ENCODE measurements around the gene HOXA7.

Gene HOXA7

GRCh38 chr7:27146491-27147198 lies 9.8 kb downstream of the HOXA7 start:
- no peak for TF ChIP-seq JUND (IDR thresholded peaks at IDR 0.05; ENCODE audit: low read depth)
- no peak for DNase-seq (ENCODE audit: low read depth in 1 of 2, low spot score in 1 of 2)
- in situ Hi-C loops (cut with HindIII; ENCODE audit: low pct_unique_long_range_greater_than_20kb, low sequenced_read_pairs): no loop called here

DNA sequence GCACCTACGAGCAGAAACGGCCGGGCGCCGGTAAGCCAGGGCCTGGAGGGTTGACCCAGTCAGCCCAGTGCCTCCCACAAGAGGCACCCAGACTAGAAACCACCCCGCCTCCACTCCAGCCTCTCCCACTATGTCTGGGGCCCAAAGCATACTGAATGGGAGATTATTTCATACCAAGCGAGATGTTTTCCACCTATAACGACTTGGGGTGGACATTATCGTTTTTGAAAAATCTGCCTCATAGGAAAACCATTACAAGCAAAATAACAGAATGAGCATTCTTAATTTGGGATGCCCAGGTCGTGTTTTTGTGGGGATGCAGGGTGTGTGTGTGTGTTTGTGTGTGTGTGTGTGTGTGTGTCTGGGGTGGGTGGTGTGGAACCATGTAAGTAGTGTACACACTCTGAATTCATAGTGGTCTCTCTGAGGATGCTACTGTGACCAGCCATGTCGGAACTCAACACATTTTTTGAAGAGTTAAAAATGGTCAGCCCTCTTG lies 10.5 kb downstream of the HOXA7 start:
- no peak for DNase-seq (ENCODE audit: low read depth in 1 of 2, low spot score in 1 of 2)
- no peak for TF ChIP-seq JUND (IDR thresholded peaks at IDR 0.05; ENCODE audit: low read depth)
- in situ Hi-C loops (cut with HindIII; ENCODE audit: low pct_unique_long_range_greater_than_20kb, low sequenced_read_pairs): no loop called here

- TF ChIP-seq JUND (IDR thresholded peaks at IDR 0.05; ENCODE audit: low read depth): no peak
- in situ Hi-C loops (cut with HindIII; ENCODE audit: low pct_unique_long_range_greater_than_20kb, low sequenced_read_pairs): no loop called here
- DNase-seq (ENCODE audit: low read depth in 1 of 2, low spot score in 1 of 2): no peak
These were observed 11.1 kb downstream of the HOXA7 start for GRCh38 chr7:27145165-27145913.

DNA sequence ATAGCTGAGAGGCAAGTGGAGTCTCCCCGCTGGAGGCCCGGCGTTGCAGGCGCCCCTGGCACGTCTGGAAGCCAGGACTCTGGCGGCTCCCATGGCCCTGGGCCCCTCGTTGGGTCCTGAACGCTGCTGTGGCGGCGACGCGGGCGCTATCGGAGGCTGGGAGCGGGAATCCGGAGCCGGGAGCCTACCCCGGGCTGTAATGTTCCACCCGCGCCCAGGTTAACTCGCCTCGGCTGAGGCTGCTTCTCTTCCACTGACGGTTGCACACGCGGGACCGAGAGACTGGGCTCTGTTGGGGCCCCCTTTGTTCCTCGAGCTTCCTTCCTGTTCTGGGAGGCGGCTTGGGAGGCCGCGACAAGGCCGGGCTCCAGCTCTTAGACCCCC lies 11.7 kb downstream of the HOXA7 start:
- TF ChIP-seq JUND (IDR thresholded peaks at IDR 0.05; ENCODE audit: low read depth): no peak
- no peak for DNase-seq (ENCODE audit: low read depth in 1 of 2, low spot score in 1 of 2)
- in situ Hi-C loops (cut with HindIII; ENCODE audit: low pct_unique_long_range_greater_than_20kb, low sequenced_read_pairs): no loop called here

DNA sequence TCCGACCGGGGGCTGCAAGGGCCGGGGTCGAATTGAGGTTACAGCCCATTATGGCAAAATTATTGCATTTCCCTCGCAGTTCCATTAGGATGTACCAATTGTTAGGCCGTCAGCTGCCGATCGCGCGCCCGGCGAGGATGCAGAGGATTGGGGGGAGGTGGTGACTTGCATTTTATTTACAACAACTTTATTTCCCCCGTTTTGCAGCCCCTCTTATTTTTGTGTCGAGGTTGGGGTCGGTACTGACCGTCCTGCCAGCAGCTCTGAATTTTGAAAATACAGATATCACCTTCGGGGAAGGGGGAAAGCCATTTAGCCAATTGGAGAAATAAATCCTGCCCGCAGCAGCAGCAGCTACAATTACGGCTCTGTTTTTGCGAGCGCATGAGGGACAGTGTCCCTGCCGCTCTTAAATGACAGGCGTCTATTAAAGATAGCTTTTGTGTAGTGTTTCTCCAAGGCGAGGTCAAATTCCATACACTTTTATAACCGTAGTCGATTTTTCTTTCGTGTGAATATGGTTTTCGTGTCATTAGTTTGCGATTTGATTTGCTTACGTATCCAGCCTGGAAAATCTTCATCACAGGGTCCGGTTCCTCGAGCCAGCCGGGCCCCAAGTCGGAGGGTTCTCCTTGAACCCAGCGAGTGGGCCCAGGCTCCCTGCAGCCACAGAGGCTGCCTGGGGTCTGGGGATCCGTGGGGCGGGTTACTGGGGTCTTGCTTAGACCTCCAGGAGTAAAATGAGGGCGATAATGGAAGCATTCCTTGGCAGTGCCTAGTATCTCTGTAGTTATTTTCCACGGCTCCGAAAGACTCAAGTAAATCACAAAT lies 12.3 kb downstream of the HOXA7 start:
- no peak for DNase-seq (ENCODE audit: low read depth in 1 of 2, low spot score in 1 of 2)
- in situ Hi-C loops (cut with HindIII; ENCODE audit: low pct_unique_long_range_greater_than_20kb, low sequenced_read_pairs): no loop called here
- TF ChIP-seq JUND (IDR thresholded peaks at IDR 0.05; ENCODE audit: low read depth): no peak

DNA sequence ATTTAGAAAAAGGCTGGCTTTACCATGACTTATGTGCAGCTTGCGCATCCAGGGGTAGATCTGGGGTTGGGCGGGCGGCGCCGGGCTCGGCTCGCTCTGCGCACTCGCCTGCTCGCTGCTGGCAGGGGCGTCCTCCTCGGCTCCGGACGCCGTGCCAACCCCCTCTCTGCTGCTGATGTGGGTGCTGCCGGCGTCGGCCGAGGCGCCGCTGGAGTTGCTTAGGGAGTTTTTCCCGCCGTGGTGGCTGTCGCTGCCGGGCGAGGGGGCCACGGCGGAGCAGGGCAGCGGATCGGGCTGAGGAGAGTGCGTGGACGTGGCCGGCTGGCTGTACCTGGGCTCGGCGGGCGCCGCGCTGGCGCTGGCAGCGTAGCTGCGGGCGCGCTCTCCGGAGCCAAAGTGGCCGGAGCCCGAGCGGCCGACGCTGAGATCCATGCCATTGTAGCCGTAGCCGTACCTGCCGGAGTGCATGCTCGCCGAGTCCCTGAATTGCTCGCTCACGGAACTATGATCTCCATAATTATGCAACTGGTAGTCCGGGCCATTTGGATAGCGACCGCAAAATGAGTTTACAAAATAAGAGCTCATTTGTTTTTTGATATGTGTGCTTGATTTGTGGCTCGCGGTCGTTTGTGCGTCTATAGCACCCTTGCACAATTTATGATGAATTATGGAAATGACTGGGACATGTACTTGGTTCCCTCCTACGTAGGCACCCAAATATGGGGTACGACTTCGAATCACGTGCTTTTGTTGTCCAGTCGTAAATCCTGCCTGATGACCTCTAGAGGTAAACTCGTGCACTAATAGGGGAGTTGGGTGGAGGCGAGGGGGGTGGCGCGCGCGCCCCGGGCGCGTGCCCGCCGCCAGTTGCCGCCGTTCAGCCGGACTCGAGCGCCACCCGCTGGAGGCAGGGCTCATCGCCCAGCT lies 13.2 kb downstream of the HOXA7 start, which contains the start of gene HOXA5:
Gene HOXA5, minus strand, starts transcription at position 659 of the 927 bp plus-strand sequence. Its CDS starts 74 bp downstream, at position 585.
- TF ChIP-seq JUND (IDR thresholded peaks at IDR 0.05; ENCODE audit: low read depth): no peak
- in situ Hi-C loops (cut with HindIII; ENCODE audit: low pct_unique_long_range_greater_than_20kb, low sequenced_read_pairs): no loop called here
- DNase-seq (ENCODE audit: low read depth in 1 of 2, low spot score in 1 of 2): no peak

- DNase-seq (ENCODE audit: low read depth in 1 of 2, low spot score in 1 of 2): no peak
- no peak for TF ChIP-seq JUND (IDR thresholded peaks at IDR 0.05; ENCODE audit: low read depth)
These were observed 13.9 kb downstream of the HOXA7 start for GRCh38 chr7:27142580-27143022.

GRCh38 chr7:27141923-27142579 lies 14.4 kb downstream of the HOXA7 start:
- in situ Hi-C loops (cut with HindIII; ENCODE audit: low pct_unique_long_range_greater_than_20kb, low sequenced_read_pairs): no loop called here
- TF ChIP-seq JUND (IDR thresholded peaks at IDR 0.05; ENCODE audit: low read depth): no peak

More at GRCh38 chr7:27142580-27143022, 13.9 kb downstream of the HOXA7 start:
- in situ Hi-C loops (cut with HindIII; ENCODE audit: low pct_unique_long_range_greater_than_20kb, low sequenced_read_pairs): no loop called here

DNA sequence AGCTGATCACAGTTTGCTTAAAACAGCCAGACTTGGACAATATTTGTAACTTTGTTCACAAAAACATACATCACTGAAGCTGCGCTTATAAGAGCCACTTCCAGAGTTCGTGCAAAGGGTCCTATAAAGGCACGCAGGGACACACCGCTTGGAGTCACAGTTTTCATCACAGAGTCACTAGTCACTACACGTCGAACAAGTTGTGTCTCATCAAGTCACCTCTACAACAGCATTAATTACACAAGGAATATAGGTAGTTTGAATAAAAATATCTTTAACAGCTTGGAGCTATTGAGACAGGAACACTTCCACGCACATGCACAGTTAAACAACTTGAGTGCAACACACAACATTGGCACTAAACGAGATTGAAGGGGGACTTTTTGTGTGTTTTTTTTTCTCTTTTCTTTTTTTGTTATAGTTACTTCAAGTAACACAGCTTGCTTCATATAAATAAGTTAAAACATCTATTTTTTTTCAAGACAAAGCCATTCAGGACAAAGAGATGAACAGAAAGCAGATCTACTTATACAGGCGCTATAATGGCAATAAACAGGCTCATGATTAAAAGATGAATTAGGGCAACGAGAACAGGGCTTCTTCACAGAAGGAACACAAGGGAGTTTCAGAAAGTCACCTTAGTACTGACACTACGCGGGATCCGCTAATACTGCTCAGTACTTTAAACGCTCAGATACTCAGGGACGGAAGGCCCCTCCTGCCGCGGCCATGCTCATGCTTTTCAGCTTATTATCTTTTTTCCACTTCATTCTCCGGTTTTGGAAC lies 15.1 kb downstream of the HOXA7 start:
- no peak for TF ChIP-seq JUND (IDR thresholded peaks at IDR 0.05; ENCODE audit: low read depth)
- no peak for DNase-seq (ENCODE audit: low read depth in 1 of 2, low spot score in 1 of 2)
- in situ Hi-C loops (cut with HindIII; ENCODE audit: low pct_unique_long_range_greater_than_20kb, low sequenced_read_pairs): no loop called here

More at GRCh38 chr7:27141923-27142579, 14.4 kb downstream of the HOXA7 start:
- DNase-seq (ENCODE audit: low read depth in 1 of 2, low spot score in 1 of 2): no peak

GRCh38 chr7:27140126-27140857 lies 16.2 kb downstream of the HOXA7 start:
- no peak for DNase-seq (ENCODE audit: low read depth in 1 of 2, low spot score in 1 of 2)
- in situ Hi-C loops (cut with HindIII; ENCODE audit: low pct_unique_long_range_greater_than_20kb, low sequenced_read_pairs): no loop called here
- TF ChIP-seq JUND (IDR thresholded peaks at IDR 0.05; ENCODE audit: low read depth): no peak

Data from T47D (cell line).